K562 (cell line): Measurements from ENCODE around the gene EFEMP2. TPM values are rescaled to one million over a fixed set of nuclear protein-coding genes. Genes with fewer than 3 reads are reported as not detected.

Experiments used
- HDAC8 ChIP-seq: fragments of 450-650 bp; IDR thresholded peaks from 2 replicates; pipeline ENCODE4 v1.6.1; 2016; ENCODE audit warnings: mild to moderate bottlenecking, missing genetic modification characterization, moderate library complexity, missing compliant biosample characterization
- MIER1 ChIP-seq: fragments of 450-650 bp; IDR thresholded peaks from 2 replicates; pipeline ENCODE4 v1.6.1; 2016; ENCODE audit warnings: antibody characterized with exemption, mild to moderate bottlenecking, low read depth
- PML ChIP-seq: IDR thresholded peaks from 2 replicates; pipeline ENCODE4 v1.6.1; 2012; ENCODE audit warnings: low read length, inconsistent platforms
- ZNF124 ChIP-seq: sonication (generic); formaldehyde crosslinking; IDR thresholded peaks from 2 replicates; pipeline ENCODE4 v1.8.1; 2022; ENCODE audit warnings: missing genetic modification reagents
- ZNF347 ChIP-seq: fragments of 450-650 bp; formaldehyde crosslinking; IDR thresholded peaks from 2 replicates; pipeline ENCODE4 v1.4.0; 2020; ENCODE audit warnings: low read depth, mild to moderate bottlenecking, moderate library complexity
- polyA plus RNA-seq, 8 experiments: library from polyadenylated mRNA; depleted of rRNA in 4 of 8; stranded (reverse) in 5 of 8; unstranded in 3 of 8; fragments of >200 nt; fragmentation: Nextera tagmentation in 2 of 8; fragmentation: Illumina TruSeq in 1 of 8; extraction: Ambion mirVana in 2 of 8; extraction: Trizol in 1 of 8; gene quantifications; 2 replicates each; pipeline versions ENCODE4 v1.2.1 to v1.2.3, GENCODE V29; 2011 to 2014; ENCODE audit warnings: inconsistent platforms in 1 of 8, missing spikeins in 1 of 8
- total RNA-seq, 7 experiments: library from RNA; depleted of rRNA in 6 of 7; stranded (reverse); fragments of >200 nt in 6 of 7; fragmentation: Illumina TruSeq in 2 of 7; extraction: Trizol in 2 of 7; gene quantifications; 2 replicates each; pipeline versions ENCODE4 v1.2.1 to v1.2.3, GENCODE V29; 2011 to 2021; ENCODE audit warnings: low replicate concordance in 1 of 7
- TF ChIP-seq, protein P1 (sequence below): fragments of 450-650 bp; IDR thresholded peaks from 2 replicates; pipeline ENCODE4 v1.6.1; 2016; ENCODE audit warnings: mild to moderate bottlenecking, moderate library complexity
- TF ChIP-seq, protein P2 (sequence below): fragments of 250-450 bp; sonication (Bioruptor Pico); IDR thresholded peaks from 2 replicates; pipeline ENCODE4 v1.8.0; 2021; ENCODE audit warnings: mild to moderate bottlenecking, moderate library complexity
- TF ChIP-seq, protein P3 (sequence below), 2 experiments: fragments of 450-650 bp in 1 of 2; IDR thresholded peaks; 2 replicates each; pipeline ENCODE4 v1.6.1; 2011 to 2017; ENCODE audit warnings: low read depth in 2 of 2, antibody characterized with exemption in 1 of 2, borderline replicate concordance in 1 of 2, low read length in 1 of 2, mild to moderate bottlenecking in 1 of 2, mixed read lengths in 1 of 2; ENCODE audit not compliant: control insufficient read depth in 1 of 2

The EFEMP2 gene
- total and polyA plus RNA-seq, 9 of the 15 experiments (the other 6 are each of a cell fraction or from before 2014, with no cell fraction given): 0.07 to 2.9 (median 0.69) TPM; not detected in 1

GRCh38 chr11:65860278-65861164, 12.1 kb downstream of the EFEMP2 start, which contains the start of gene MUS81 (continued):
- TF ChIP-seq, protein P1, sequence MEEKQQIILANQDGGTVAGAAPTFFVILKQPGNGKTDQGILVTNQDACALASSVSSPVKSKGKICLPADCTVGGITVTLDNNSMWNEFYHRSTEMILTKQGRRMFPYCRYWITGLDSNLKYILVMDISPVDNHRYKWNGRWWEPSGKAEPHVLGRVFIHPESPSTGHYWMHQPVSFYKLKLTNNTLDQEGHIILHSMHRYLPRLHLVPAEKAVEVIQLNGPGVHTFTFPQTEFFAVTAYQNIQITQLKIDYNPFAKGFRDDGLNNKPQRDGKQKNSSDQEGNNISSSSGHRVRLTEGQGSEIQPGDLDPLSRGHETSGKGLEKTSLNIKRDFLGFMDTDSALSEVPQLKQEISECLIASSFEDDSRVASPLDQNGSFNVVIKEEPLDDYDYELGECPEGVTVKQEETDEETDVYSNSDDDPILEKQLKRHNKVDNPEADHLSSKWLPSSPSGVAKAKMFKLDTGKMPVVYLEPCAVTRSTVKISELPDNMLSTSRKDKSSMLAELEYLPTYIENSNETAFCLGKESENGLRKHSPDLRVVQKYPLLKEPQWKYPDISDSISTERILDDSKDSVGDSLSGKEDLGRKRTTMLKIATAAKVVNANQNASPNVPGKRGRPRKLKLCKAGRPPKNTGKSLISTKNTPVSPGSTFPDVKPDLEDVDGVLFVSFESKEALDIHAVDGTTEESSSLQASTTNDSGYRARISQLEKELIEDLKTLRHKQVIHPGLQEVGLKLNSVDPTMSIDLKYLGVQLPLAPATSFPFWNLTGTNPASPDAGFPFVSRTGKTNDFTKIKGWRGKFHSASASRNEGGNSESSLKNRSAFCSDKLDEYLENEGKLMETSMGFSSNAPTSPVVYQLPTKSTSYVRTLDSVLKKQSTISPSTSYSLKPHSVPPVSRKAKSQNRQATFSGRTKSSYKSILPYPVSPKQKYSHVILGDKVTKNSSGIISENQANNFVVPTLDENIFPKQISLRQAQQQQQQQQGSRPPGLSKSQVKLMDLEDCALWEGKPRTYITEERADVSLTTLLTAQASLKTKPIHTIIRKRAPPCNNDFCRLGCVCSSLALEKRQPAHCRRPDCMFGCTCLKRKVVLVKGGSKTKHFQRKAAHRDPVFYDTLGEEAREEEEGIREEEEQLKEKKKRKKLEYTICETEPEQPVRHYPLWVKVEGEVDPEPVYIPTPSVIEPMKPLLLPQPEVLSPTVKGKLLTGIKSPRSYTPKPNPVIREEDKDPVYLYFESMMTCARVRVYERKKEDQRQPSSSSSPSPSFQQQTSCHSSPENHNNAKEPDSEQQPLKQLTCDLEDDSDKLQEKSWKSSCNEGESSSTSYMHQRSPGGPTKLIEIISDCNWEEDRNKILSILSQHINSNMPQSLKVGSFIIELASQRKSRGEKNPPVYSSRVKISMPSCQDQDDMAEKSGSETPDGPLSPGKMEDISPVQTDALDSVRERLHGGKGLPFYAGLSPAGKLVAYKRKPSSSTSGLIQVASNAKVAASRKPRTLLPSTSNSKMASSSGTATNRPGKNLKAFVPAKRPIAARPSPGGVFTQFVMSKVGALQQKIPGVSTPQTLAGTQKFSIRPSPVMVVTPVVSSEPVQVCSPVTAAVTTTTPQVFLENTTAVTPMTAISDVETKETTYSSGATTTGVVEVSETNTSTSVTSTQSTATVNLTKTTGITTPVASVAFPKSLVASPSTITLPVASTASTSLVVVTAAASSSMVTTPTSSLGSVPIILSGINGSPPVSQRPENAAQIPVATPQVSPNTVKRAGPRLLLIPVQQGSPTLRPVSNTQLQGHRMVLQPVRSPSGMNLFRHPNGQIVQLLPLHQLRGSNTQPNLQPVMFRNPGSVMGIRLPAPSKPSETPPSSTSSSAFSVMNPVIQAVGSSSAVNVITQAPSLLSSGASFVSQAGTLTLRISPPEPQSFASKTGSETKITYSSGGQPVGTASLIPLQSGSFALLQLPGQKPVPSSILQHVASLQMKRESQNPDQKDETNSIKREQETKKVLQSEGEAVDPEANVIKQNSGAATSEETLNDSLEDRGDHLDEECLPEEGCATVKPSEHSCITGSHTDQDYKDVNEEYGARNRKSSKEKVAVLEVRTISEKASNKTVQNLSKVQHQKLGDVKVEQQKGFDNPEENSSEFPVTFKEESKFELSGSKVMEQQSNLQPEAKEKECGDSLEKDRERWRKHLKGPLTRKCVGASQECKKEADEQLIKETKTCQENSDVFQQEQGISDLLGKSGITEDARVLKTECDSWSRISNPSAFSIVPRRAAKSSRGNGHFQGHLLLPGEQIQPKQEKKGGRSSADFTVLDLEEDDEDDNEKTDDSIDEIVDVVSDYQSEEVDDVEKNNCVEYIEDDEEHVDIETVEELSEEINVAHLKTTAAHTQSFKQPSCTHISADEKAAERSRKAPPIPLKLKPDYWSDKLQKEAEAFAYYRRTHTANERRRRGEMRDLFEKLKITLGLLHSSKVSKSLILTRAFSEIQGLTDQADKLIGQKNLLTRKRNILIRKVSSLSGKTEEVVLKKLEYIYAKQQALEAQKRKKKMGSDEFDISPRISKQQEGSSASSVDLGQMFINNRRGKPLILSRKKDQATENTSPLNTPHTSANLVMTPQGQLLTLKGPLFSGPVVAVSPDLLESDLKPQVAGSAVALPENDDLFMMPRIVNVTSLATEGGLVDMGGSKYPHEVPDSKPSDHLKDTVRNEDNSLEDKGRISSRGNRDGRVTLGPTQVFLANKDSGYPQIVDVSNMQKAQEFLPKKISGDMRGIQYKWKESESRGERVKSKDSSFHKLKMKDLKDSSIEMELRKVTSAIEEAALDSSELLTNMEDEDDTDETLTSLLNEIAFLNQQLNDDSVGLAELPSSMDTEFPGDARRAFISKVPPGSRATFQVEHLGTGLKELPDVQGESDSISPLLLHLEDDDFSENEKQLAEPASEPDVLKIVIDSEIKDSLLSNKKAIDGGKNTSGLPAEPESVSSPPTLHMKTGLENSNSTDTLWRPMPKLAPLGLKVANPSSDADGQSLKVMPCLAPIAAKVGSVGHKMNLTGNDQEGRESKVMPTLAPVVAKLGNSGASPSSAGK: no peak
- TF ChIP-seq HDAC8 (no peak), PML (peak; percentile 65), ZNF124 (CRISPR knock-in tag) (no peak), ZNF347 (CRISPR knock-in tag) (no peak), MIER1 (no peak)
- TF ChIP-seq, protein P2, sequence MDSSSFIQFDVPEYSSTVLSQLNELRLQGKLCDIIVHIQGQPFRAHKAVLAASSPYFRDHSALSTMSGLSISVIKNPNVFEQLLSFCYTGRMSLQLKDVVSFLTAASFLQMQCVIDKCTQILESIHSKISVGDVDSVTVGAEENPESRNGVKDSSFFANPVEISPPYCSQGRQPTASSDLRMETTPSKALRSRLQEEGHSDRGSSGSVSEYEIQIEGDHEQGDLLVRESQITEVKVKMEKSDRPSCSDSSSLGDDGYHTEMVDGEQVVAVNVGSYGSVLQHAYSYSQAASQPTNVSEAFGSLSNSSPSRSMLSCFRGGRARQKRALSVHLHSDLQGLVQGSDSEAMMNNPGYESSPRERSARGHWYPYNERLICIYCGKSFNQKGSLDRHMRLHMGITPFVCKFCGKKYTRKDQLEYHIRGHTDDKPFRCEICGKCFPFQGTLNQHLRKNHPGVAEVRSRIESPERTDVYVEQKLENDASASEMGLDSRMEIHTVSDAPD (CRISPR knock-in tag): no peak
- TF ChIP-seq, protein P3, sequence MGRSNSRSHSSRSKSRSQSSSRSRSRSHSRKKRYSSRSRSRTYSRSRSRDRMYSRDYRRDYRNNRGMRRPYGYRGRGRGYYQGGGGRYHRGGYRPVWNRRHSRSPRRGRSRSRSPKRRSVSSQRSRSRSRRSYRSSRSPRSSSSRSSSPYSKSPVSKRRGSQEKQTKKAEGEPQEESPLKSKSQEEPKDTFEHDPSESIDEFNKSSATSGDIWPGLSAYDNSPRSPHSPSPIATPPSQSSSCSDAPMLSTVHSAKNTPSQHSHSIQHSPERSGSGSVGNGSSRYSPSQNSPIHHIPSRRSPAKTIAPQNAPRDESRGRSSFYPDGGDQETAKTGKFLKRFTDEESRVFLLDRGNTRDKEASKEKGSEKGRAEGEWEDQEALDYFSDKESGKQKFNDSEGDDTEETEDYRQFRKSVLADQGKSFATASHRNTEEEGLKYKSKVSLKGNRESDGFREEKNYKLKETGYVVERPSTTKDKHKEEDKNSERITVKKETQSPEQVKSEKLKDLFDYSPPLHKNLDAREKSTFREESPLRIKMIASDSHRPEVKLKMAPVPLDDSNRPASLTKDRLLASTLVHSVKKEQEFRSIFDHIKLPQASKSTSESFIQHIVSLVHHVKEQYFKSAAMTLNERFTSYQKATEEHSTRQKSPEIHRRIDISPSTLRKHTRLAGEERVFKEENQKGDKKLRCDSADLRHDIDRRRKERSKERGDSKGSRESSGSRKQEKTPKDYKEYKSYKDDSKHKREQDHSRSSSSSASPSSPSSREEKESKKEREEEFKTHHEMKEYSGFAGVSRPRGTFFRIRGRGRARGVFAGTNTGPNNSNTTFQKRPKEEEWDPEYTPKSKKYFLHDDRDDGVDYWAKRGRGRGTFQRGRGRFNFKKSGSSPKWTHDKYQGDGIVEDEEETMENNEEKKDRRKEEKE (IDR thresholded peaks at IDR 0.05; ENCODE audit: borderline replicate concordance in 1 of 2, control insufficient read depth in 1 of 2, low read depth in 2 of 2, low read length in 1 of 2): 0 out of 4 replicates have a peak, but pooled peaks of 1 of the 2 experiments have one; percentile 61
